Right lobe of liver (tissue), 4 donors: Measurements from ENCODE around the gene FLYWCH2.

Experiments used
- CTCF ChIP-seq, 4 donors: fragments of 200-600 bp in 3 of 4; fragments of 450-650 bp in 1 of 4; IDR thresholded peaks; one replicate each; pipeline versions ENCODE4 v1.5.1 to v1.8.0; 2016 to 2022; ENCODE audit warnings: antibody characterized with exemption in 4 of 4, mild to moderate bottlenecking in 2 of 4
- POLR2A ChIP-seq: fragments of 450-650 bp; IDR thresholded peaks from one replicate; pipeline ENCODE4 v1.6.1; 2017; ENCODE audit warnings: antibody characterized with exemption, mild to moderate bottlenecking
- donor health status: DM: no; HTN: no; CAD: no.
- donor health status: DM: no; HTN: no; CAD: no.
- donor health status: DM: no; HTN: yes; CAD: no.

- TF ChIP-seq CTCF (IDR thresholded peaks at IDR 0.05) (no peak), POLR2A (no peak)
Measured at GRCh38 chr16:2915196-2915929, 32.3 kb downstream of the FLYWCH2 start.
